HL-60 (cell line): ENCODE results near the gene PRUNE1.

Experiments
- CTCF ChIP-seq: IDR thresholded peaks from one replicate; pipeline ENCODE4 v1.5.1; 2011; ENCODE audit warnings: low read length, control low read depth, inconsistent platforms; ENCODE audit not compliant: insufficient read depth
- GABPA ChIP-seq: IDR thresholded peaks from 2 replicates; pipeline ENCODE4 v1.6.1; 2012; ENCODE audit warnings: low read depth
- POLR2AphosphoS5 ChIP-seq: IDR thresholded peaks from 2 replicates; pipeline ENCODE4 v1.6.1; 2012; ENCODE audit warnings: low read depth
- REST ChIP-seq: IDR thresholded peaks from 2 replicates; pipeline ENCODE4 v1.6.1; 2012; ENCODE audit warnings: low read depth; ENCODE audit not compliant: insufficient replicate concordance

- TF ChIP-seq POLR2AphosphoS5 (no peak), CTCF (no peak), REST (no peak), GABPA (no peak)
These were observed 56.9 kb downstream of the PRUNE1 start for GRCh38 chr1:151065089-151065645.
